GM21825 (cell line): ENCODE results near the gene NPRL2.

Experiments used
- ATAC-seq: cut with Tn5 transposase; IDR thresholded peaks from one replicate; pipeline ENCODE4 v1.9.1; 2021; ENCODE audit warnings: mild to moderate bottlenecking, moderate library complexity; ENCODE audit not compliant: unreplicated experiment

NPRL2 gene

DNA sequence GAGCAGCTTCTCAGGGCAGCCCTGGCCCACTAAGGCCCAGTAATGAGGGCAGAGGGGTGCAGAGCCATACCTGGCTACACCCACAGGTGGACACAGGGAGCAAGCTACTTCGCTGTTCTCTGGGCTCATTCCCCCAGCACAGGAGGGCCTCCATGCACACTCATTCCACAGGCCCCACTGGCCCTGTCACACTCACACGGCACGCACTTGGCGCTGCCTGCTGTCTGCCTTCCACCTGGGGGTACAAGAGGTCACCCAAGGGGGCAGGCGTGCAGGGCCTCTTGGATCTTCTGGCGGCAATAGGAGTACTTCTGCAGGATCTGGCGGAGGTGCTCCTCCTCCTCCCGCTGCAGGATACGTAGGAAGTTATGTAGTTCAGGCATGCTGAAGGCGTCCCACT is 20.2 kb downstream of the NPRL2 start:
- no peak for ATAC-seq

DNA sequence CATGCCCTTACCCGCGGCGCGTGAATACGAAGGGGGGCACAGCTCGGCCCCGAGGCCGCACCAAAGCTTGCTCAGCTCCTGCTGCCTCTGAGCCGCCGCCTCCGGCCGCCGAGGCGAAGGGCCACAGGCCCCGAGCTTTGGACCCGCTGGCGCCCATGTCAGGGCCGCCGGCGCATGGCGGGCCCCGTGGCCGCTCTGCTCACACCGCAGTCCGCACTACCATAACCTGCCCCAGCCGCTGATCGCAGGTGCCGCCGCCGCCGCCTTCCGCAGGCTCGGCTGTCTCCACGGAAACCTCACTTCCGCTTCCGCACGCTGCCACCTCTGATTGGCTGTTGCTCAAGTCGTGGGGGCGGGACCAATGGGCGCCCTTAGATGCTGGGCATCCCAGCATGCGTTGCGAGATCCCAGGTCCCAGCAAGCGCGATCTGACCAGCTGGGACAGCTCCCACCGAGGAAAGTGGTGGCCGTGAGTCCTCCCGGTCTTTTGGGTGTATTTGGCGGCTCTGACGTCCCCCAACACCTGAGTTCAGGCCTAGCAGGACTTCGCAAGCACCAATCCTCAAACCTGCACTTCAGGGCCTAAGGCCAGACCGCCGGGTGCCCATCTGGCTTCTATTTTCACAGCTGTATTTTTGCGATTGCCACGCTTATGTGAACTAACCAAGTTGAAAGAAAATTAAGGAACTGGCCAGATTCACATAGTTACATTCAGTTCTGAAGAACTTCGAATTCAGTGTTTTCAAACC is 22.5 kb downstream of the NPRL2 start, which contains the start of gene TUSC2:
Gene TUSC2 (minus strand): TSS at position 281 of the 749 bp plus-strand sequence. CDS start 124 bp downstream, at position 157.
- peak; percentile 82 for ATAC-seq

DNA sequence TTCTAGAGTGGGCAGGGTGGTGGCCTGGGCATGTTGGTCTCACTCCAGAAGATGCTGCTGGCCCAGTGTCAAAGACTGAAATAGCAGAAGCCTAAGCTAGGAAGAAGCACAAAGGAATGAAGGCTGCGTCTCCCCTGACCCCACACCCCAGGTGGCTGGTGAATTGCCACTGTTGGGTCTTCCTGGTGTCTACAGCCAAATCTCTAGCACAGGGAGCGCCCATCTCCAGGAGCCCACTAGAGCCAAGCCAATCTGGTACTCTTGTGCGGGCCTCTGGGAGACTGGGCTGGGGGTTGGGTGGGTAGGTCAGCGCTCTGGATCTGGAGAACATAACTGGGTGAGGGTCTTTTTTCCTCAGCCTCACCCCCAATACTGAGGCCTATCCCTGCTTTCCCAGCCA is 23.4 kb downstream of the NPRL2 start:
- ATAC-seq, result no peak

DNA sequence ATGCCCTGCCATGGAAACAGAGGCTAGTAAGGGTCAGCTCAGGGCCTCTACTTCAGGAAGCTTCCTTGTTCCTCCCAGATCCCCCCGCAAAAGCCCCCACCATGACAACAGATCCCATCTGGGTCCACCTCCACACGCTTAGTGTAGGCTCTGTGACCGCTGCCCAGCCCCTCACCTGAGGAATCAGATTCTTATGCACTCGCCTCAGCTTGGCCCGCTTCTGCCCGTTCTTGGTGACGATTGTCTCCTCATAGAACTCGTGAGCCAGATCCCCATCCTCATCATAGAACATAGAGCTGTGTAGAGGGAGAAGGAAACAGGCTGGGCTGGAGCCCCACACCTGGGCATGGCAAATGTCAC is 24.4 kb downstream of the NPRL2 start:
- no peak for ATAC-seq

DNA sequence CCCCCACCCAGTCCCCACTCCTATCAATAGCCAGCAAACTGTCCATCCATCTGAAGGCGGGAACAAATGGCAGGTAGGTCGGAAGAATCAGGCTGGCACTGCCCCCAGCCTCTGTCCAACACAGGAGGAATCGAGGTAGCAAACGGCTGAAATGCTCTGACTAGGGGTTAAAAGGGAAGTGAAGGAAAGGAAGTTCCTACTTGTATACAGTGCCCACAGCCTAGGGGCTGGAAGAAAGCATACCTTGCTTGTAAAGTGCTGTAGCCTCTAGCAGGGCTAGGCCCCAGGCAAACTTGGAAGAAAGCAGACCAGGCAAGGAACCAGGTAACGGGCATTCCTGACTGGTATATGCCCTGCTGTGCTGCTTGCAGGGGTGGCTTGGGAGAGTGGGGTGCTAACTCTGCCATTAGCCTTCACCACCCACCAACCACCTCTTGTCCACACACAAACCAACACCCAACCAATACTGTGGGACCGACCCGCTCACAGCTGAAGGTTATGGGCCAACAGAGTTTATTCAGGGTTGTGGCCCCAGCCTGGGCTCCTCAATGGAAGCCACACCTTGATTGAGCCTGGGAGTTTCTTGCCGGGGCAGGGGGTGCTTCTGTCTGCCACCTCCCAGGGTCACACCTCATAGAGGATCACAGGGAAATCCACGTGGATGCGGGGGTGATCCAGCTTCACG is 24.9 kb downstream of the NPRL2 start:
- no peak for ATAC-seq

DNA sequence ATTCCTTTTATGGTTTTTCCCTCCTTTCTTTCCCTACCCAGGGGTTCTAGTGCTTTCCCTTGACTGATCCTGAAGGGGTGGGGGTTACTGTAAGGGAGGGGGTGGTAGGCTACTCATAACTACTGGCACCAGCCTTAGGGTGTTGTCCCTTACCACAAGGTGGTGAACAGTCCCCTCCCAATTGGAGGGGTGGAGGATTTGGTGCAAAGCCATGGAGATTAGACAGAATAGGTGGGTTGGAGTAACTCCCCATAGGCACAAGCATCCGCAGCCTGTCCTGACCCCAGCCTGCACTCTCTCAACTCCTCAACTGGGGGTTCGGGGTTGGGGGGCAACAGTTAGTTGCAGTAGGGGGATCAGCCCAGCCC is 25.5 kb downstream of the NPRL2 start:
- ATAC-seq, result no peak

DNA sequence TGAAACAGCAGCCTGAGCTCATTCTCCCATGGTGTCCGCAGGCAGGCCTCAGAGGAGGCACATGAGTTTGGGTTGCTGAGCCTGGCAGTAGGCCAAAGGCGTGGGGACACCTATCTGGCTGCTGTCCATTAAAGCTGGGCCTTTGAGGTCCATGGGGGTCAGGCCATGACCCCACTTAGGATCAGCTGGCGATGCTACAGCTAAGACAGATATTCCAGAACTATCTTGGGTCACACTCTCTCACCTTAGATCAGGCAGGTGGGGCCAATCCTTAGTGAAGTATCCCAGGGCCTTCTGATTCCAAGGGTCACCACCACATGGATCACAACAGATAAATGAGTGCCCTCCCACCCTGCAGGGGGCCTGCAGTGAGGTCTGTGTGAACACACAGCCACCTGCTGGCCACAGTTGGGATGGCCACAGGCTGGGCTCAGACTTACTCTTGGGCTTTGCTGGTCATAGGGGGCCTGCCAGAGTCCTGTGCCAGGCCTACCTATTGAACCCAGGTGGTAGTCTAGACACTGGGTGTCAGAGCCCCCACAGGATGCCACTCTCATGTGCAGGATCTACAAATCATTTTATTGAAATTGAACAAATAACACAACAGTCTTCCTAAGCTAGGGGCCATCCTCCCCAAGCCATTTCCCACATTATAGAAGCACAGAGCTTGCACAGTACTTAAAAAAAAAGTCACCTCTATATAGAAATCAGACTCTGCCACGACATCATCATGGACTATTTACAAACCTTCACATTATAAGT is 26.0 kb downstream of the NPRL2 start:
- ATAC-seq, result no peak

DNA sequence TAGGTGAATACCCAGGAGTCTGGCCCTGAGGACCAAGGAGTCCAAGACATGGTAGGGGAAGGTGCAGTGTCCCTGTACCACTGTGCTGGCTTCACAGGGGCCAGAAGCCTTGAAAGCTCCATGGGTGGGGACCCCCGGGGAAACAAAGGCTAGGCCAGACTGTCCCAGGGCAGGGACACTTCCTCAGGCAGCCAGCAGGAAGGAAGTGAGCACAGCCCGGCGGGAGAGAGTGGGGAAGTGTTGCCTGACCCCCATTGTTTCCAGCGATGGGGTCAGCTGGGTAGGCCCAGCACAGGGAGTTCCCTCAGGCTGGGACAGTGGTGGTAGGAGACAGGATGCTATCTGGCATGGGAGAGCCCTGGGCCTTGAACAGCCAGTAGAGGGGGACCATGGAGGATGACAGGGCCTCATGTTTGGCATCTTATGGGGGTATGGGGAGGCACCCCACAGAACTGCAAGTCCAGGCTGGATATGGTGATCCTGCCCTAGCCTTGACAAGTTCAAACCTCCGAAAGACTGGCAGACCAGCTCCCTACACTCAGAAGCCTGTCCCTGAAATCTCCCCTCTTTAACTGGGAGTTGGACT is 26.9 kb downstream of the NPRL2 start:
- no peak for ATAC-seq

DNA sequence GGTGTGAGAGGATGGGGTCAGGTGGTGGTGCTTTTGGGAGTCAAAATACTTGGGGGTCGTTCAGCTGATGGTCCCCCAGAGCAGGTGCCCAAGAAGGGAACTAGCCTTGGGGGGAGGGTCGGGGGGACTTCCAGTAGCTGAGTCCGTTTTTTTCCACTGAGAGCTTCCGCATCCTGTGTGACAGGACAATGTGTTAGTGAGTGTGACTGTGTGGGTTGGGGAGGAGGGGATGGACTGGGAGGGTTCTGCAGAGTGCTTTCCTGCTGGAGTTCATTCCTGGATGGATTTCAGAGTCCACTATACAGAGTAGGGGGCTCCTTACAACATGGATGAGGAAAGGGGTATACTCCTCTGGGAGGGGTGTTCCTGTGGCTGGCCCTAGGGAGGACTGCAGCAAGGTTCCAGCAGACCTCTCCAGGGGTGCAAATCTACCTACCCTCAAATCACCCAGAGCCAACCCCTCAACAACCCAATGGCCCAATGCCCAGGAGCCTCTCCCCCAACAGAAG is 27.4 kb downstream of the NPRL2 start:
- no peak for ATAC-seq

DNA sequence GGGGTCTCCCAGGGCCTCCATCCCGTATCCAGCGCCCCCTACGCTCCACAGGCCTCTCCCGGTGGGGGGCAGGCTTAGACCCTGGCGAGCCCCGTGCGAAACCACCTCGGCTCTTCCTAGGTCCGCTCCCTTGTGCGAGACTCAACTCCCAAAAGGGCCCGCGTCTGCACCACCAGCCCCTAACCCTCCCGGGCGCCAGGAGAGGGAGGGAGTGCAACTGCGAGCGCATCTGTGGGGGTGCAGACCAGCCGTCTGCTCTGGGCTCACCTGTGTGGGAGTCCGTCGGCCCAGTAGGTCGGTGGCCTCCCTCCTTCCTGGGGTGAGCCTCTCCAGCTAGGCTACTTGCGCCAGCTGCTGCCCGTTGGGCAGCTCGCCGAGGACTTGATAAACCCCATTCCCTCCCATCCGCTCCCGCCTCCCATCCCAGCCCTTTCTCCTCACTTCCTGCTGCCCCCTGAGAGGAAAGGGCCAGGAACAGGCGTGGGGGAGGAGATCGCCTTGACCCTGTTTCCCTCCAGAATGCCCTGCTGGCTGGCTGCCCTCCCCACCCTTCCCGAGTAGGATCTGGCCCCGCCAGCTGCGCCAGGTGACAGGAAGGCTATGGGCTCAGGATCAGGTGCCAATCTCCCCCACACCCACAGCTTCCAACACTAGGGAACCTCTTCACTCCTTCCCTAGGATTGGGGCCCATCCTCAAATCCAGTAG is 28.0 kb downstream of the NPRL2 start, which contains the start of gene HYAL2:
Gene HYAL2 (minus strand): TSS at position 360 of the 706 bp plus-strand sequence. CDS start 2,256 bp downstream, outside the sequence.
- ATAC-seq, result no peak

DNA sequence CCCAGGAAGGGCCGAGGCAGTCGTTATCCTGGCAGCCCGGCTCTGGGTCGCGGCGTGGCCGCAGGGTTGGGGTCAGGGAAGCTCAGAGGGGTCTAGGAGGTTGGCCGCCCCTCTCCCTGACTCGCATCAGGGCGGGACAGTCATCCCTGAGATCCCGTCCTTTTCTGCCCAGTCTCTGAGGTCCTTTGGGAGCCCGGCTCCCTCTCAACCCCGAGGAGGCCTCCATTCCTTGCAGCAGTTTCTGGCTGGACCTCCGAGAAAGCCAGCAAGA is 28.5 kb downstream of the NPRL2 start:
- no peak for ATAC-seq

DNA sequence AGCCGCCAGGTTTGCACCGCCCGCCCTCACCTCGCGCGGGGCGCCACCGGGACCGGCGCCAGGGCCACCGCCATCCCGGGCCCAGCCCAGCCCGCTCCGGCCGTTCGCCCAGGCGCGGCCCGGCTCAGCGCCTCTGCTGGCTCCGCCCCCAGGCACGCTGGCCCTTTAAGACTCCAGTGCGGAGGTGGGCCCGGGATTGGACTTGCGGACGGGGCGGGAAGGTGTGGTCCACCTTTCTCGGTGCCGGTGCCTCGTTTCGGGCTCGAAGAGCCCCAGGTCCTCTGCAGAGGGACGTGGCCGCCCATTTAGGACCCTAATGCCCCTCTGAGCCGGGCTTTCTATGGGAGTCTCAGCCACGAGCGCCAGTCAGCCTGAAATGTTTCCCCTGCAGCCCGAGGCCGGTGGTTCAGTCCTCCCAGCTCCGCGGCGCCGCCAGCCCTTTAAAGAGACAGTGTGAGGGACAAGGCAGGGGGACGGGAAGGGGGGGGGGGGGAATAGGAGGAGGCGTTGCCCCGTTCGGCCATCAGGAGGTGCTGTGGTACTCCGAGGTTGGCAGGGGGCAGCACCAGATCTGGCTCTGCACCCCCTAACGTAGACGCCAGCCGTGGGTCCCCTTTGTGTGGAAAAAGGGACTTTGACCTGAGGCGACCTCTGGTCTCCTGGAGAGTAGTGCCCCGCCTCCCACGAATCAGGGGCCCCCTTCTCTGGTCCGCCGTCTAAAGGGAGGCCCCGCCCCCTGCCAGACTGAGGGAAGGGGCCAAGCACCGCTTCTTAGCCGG is 29.1 kb downstream of the NPRL2 start:
- peak; percentile 71 for ATAC-seq

DNA sequence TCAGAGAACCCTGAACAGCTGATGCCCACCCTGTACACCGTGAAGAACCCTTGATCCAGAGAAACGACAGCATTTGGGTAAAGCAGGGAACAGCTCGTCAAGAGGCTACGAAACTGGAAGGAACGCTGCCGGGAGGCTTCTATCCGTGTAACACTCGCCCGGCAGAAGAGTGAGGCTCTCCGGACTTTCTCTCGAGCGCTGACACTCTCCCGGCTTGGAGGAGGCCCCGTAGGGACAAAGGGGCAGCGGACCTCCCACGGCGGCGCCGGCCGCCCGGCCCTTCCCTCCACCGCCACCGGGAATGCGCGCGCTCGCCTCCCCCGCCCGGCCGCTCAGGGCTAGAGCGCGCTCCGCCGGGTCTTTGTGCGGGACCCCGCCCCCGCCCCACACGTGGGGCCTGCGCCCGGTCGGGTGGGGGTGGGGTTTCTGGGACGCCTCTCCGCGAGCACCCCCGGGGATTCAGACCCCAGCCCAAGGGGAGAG is 29.7 kb downstream of the NPRL2 start:
- peak; percentile 34 for ATAC-seq

DNA sequence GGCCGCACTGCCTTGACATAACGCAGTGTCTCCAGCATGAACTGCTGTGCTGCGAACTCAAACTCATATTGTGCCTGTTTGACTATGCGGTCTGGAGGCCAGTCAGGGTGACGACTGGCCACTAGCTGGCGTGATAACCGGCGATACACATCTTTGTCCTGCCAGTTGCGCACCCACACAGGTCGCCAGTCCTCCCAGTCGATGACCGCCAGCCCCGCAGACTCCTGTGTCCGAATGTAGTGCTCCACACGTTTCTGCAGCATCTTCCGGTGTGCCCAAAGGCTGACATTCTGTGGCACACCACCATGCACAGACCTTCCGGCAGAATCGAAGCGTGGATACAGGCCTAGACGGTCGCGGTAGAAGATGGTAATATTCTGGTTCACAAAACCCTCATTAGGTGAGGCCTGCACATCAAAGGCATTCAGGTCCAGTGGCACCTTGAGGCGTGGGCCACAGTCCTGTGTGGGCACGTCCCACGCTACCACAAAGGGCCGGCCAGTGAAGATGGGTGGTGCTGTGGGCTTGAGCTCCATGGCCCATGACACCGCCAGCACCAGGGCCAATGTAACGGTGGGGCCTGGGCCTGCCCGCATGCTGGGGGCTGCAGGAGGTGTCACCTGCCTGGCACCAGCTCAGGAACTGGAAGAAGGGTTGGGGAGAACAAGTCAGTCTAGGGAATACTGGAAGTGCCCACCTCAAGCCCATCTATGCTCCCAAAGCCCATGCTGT is 30.5 kb downstream of the NPRL2 start:
- no peak for ATAC-seq

DNA sequence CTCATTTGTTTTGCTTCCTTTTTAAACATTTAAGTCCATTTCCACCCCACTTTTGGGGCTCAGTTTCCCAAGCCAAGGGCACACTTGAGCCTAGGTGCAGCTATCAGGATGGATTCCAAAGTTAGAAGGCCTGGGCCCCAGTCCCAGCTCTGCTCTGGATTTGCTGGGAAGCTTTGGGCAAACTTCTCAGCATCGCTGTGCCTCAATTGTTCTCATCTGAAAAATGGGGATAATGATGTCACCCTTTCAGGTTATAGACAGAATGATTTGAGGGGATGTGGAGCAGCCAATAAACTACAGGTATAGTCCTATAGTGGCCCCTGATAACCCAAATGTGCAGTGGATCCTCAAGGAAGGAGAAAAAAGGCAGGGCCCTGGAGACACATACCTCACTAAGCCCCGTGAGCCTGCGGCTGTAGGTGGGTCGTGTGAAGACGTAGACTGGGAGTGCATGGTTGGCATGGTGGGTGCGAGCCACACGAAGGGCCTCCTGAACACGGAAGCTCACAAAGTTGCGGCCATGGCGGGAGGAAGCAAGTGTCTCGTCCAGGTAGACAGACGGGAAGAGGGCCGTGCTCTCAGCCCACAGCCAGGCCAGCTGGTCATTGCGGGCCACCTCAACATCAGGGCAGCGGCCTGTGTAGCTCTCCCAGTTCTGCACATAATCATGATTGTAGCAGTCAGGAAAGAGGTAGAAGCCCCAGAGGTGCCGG is 31.2 kb downstream of the NPRL2 start:
- ATAC-seq, result no peak

DNA sequence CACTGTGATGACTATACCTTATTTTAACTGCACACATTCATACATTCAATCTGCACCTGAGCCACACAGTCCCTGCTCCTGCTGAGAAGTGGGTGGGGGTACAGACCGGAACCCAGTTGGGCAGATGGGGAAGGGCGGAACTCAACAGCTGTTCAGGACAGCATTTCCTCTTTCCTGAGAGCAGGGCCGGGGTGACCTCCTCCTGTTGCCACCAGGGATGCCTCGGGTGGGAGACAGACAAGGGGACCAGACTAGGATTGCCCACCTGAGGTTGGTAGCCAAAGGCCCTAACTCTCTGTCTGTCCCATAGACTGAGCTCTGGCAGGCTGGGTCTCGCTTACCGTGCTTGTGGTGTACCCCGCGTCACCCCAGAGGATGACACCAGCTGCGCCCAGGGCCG is 32.0 kb downstream of the NPRL2 start:
- ATAC-seq, result no peak

DNA sequence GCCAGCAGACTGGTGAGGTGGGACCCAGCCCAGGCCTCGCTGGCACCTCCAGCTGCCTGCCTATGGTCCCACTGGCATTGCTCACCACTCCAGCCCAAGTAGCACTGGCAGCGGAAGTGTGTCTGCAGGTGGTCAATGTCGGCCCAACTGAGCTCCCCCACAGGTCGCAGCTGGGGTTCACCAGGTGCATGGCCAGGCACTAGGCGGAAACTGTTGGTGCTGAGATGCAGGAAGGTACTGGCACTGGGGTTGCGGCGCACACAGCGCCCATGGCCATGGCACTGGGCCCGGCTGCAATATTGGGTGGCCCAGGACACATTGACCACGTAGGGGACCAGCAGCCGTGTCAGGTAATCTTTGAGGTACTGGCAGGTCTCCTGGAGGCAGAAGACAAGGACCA is 32.4 kb downstream of the NPRL2 start:
- no peak for ATAC-seq

DNA sequence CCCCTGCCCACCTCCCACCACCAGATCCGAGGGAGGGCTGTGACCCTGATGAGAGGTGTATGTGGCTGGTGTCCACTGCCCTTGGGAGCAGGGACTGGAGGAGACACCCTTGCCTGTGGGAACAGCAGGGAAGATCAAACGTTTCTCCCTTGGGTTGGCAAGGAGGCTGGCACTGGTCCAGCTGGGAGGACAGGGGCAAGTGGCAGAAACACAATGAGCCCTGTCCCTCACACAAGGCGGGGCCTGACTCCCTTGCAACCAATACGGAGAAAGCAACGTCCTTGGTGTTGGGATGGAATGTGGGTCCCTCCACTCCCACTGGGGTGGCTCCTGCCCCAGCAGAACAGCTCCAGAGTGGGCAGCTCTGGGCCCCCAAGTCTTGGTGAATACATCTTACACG is 33.3 kb downstream of the NPRL2 start:
- ATAC-seq, result no peak
